ENCODE measurements around the gene CAMK2A. TPM values are rescaled to one million over a fixed set of nuclear protein-coding genes. Genes with fewer than 3 reads are reported as not detected.

CAMK2A gene
- total RNA-seq, 4 donors from 2014 or later, result not detected

DNA sequence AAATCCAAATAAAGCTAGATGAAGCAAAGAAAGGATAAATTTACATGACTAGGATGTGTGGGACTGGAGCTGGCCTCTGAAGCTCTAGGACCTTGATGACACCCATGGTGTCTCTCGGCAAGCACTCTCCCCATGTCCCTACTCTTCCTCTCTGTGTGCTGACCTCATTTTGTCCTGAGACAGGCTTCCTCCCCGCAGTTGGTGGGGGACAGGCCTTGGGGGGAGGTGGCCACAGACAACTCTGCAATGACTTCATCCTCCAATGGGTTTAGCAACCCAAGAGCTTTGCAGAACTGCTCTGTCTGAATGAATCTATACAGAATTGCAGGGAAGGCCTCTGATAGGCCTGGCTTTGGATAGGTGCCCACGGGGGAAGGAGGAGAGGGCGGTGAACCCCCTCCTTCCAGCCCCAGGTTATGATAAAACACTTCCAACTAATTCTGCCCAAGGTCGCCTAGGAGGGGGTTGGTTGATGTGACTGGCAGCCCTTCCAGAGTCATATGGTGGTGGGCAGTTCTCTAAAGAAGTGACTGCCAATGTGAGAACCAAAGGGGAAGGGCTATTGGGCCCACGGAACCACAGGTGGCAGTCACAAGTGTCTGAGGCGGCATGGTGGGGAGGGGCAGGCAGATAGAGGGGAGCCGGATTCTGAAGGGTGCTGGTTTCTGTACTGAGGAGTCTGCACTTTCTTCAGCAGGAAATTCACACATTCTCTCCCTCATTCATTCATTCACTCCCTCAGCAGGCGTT lies 93.7 kb downstream of the CAMK2A start:
- Histone ChIP-seq H3K9me3 (no peaks in the 10 kb centered on the region), H3K4me3 (replicated peaks in 1 of 3) (no peak overlapping the region), H3K36me3 (no peaks in the 10 kb centered on the region), H3K4me1 (no peaks in the 10 kb centered on the region), H3K27ac (no peak overlapping the region), H3K27me3 (no peaks in the 10 kb centered on the region)
- 79 to 85% methylated on average over 9 of the region's 9 CpGs for WGBS, 2 donors
- no peak for TF ChIP-seq POLR2A (IDR thresholded peaks at IDR 0.05)
- TF ChIP-seq, protein P1, sequence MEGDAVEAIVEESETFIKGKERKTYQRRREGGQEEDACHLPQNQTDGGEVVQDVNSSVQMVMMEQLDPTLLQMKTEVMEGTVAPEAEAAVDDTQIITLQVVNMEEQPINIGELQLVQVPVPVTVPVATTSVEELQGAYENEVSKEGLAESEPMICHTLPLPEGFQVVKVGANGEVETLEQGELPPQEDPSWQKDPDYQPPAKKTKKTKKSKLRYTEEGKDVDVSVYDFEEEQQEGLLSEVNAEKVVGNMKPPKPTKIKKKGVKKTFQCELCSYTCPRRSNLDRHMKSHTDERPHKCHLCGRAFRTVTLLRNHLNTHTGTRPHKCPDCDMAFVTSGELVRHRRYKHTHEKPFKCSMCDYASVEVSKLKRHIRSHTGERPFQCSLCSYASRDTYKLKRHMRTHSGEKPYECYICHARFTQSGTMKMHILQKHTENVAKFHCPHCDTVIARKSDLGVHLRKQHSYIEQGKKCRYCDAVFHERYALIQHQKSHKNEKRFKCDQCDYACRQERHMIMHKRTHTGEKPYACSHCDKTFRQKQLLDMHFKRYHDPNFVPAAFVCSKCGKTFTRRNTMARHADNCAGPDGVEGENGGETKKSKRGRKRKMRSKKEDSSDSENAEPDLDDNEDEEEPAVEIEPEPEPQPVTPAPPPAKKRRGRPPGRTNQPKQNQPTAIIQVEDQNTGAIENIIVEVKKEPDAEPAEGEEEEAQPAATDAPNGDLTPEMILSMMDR (IDR thresholded peaks at IDR 0.05), result no peak
- intact Hi-C loops (cut with DNase I), result no loop called here
- no peak for DNase-seq

DNA sequence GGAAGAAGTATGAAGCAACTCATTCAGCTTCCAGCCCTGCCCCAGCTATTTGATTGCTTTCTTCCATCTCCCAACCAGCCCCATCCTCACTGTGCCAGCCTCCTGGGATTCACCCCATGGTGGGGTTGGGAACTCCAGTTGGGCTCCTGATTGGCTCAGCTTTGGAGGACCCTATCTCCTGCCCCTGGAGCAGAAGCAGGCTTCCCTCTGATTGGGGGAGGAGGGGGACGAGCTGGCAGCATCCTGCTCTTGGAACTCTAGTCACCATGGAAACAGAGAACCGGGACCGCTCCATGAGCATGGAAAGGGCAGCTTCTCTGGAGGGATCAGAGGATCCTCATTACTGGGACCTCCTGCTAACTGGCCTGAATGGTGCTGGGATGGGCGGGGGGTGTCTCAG lies 97.1 kb downstream of the CAMK2A start:
- Histone ChIP-seq H3K36me3 (no peaks in the 10 kb centered on the region), H3K4me3 (replicated peaks in 1 of 3) (no peak overlapping the region), H3K27ac (no peak overlapping the region), H3K9me3 (no peaks in the 10 kb centered on the region), H3K27me3 (peaks cover 14% of the 10 kb centered on the region), H3K4me1 (peaks cover 0 to 6% of the 10 kb centered on the region in 2 donors)
- intact Hi-C loops (cut with DNase I), result no loop called here
- WGBS, 2 donors, result 55 to 63% methylated on average over 4 of the region's 4 CpGs
- DNase-seq, result no peak
- TF ChIP-seq, protein P1 (IDR thresholded peaks at IDR 0.05), result no peak
- TF ChIP-seq POLR2A (IDR thresholded peaks at IDR 0.05), result no peak

DNA sequence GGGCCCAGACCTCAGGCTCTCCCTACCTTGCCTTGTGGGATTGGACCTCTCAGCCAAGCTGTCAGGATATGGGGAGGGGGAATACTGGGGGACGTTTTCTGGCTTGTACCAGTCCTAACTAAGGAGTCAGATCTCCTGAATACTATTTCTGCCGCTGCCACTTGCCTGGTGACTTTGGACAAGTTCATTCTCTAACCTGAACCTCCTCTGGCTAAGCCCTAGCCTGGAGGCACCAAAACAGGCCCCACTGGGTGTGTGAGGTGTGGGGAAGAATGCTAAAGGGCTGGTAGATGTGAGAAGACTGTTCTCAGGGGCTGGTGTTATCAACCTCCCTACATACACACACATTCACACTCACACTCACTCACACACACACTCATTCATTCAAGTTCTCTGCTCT lies 98.6 kb downstream of the CAMK2A start:
- intact Hi-C loops (cut with DNase I), result no loop called here

DNA sequence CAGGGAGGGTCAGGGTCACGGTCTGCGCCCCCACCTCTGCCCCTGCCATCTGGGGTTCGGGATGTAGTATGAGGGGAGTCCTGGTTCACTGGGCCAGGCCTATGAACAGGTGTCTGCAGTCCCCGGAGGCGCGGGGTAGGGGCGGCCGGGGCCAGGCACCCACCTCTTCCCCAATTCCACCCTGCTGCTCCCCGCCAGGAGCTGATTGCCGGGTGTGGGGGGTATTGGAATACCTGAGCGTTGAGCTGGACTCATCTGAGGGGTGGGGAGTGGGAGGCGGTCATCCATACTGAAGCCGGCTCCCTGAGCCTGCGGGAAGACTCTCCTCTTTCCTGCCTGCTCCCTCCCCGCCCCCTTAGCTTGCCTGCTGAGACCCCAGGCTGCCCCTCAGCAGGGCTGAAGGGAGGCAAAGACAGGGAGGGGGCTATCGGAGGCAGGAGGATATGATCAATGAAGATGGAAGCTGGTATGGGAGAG lies 99.0 kb downstream of the CAMK2A start:
- intact Hi-C loops (cut with DNase I), result no loop called here

More for the DNA sequence above, 98.6 kb downstream of the CAMK2A start:
- Histone ChIP-seq H3K27ac (no peak overlapping the region), H3K9me3 (no peaks in the 10 kb centered on the region), H3K36me3 (no peaks in the 10 kb centered on the region), H3K4me1 (peaks cover 0 to 6% of the 10 kb centered on the region in 2 donors), H3K4me3 (replicated peaks in 1 of 3) (no peak overlapping the region), H3K27me3 (peaks cover 14% of the 10 kb centered on the region)
- DNase-seq, result no peak
- WGBS, 2 donors, result 26 to 53% methylated on average over 2 of the region's 2 CpGs
- no peak for TF ChIP-seq POLR2A (IDR thresholded peaks at IDR 0.05)
- TF ChIP-seq, protein P1 (IDR thresholded peaks at IDR 0.05), result no peak

More for the DNA sequence above, 99.0 kb downstream of the CAMK2A start:
- no peak overlapping the region for H3K4me3 ChIP-seq (replicated peaks in 1 of 3)
- H3K27me3 ChIP-seq, result peaks cover 14% of the 10 kb centered on the region
- TF ChIP-seq, protein P1 (IDR thresholded peaks at IDR 0.05), result no peak
- no peaks in the 10 kb centered on the region for H3K36me3 ChIP-seq
- 35 to 40% methylated on average over 13 to 15 of the region's 16 CpGs for WGBS, 2 donors
- DNase-seq, result no peak
- no peaks in the 10 kb centered on the region for H3K9me3 ChIP-seq
- H3K4me1 ChIP-seq, result peaks cover 0 to 6% of the 10 kb centered on the region in 2 donors
- no peak overlapping the region for H3K27ac ChIP-seq
